Panc1 (cell line): ENCODE measurements around the gene WWOX. TPM values are rescaled to one million over a fixed set of nuclear protein-coding genes. Genes with fewer than 3 reads are reported as not detected.

Experiments
- ATAC-seq: fragments of 200-7000 bp; cut with Tn5 transposase; 2 replicates; pipeline ENCODE4 v1.9.1; 2020; ENCODE audit warnings: mild to moderate bottlenecking, moderate library complexity
- BruUV-seq: library from RNA; stranded (reverse); fragments of 400-500 nt; replicated peaks from 2 replicates; lab custom pipeline; 2021; lab: Mats Ljungman, UMichigan
- CTCF ChIA-PET: fragments of 300-600 bp; sonication (Branson Sonifier 250); formaldehyde crosslinking; loops from one replicate; lab custom pipeline; 2022; ENCODE audit warnings: antibody characterized with exemption; lab: Charles Lee
- POLR2A ChIA-PET: fragments of 300-600 bp; sonication (Branson Sonifier 250); formaldehyde crosslinking; loops from one replicate; lab custom pipeline; 2022; ENCODE audit warnings: antibody characterized with exemption; lab: Charles Lee
- DNase-seq: peaks from one replicate; pipeline ENCODE4 v3.0.0-alpha.2; 2010; ENCODE audit warnings: low read depth, low spot score
- H3K27ac ChIP-seq: 2 replicates; pipeline ENCODE4 v1.5.1; 2011; ENCODE audit warnings: mild to moderate bottlenecking, low read length, inconsistent platforms
- H3K27me3 ChIP-seq: fragments of 200-500 bp; sonication (Bioruptor generic); 2 replicates; pipeline ENCODE4 v1.6.0; 2014; ENCODE audit warnings: low read length, inconsistent platforms; ENCODE audit not compliant: control insufficient read depth, insufficient read depth
- H3K36me3 ChIP-seq: fragments of 200-500 bp; sonication (Bioruptor generic); 2 replicates; pipeline ENCODE4 v1.5.1; 2014; ENCODE audit warnings: inconsistent platforms, mild to moderate bottlenecking, low read length, moderate library complexity; ENCODE audit not compliant: control insufficient read depth, insufficient read depth
- H3K4me1 ChIP-seq: 2 replicates; pipeline ENCODE4 v1.5.1; 2011; ENCODE audit warnings: inconsistent platforms, mild to moderate bottlenecking, low read length, moderate library complexity; ENCODE audit not compliant: control insufficient read depth, insufficient read depth
- H3K4me3 ChIP-seq, 2 experiments: 2 replicates each; pipeline ENCODE4 v1.5.1; 2011 to 2012; ENCODE audit warnings: low read depth in 2 of 2, low read length in 2 of 2, mild to moderate bottlenecking in 2 of 2, inconsistent platforms in 1 of 2, moderate library complexity in 1 of 2
- H3K9me3 ChIP-seq: fragments of 200-500 bp; sonication (Bioruptor generic); 2 replicates; pipeline ENCODE4 v1.5.1; 2014; ENCODE audit warnings: low read depth, mild to moderate bottlenecking, inconsistent platforms, low read length, moderate library complexity; ENCODE audit not compliant: control insufficient read depth, insufficient read depth
- CTCF ChIP-seq: fragments of 450-650 bp; IDR thresholded peaks from 2 replicates; pipeline ENCODE4 v1.5.1; 2017; ENCODE audit warnings: mild to moderate bottlenecking
- POLR2AphosphoS5 ChIP-seq: IDR thresholded peaks from 2 replicates; pipeline ENCODE4 v1.6.1; 2012; ENCODE audit warnings: mild to moderate bottlenecking, low read depth, low read length, moderate library complexity
- REST ChIP-seq, 2 experiments: IDR thresholded peaks; 2 replicates each; pipeline ENCODE4 v1.6.1; 2011 to 2012; ENCODE audit warnings: low read depth in 2 of 2, control low read depth in 1 of 2, low read length in 1 of 2, mild to moderate bottlenecking in 1 of 2, moderate library complexity in 1 of 2; ENCODE audit not compliant: insufficient read depth in 1 of 2
- SIN3A ChIP-seq: IDR thresholded peaks from 2 replicates; pipeline ENCODE4 v1.6.1; 2012; ENCODE audit warnings: low read depth, mild to moderate bottlenecking, low read length, moderate library complexity, borderline replicate concordance; ENCODE audit not compliant: insufficient read depth
- TCF7L2 ChIP-seq: IDR thresholded peaks from 2 replicates; pipeline ENCODE4 v1.6.1; 2011; ENCODE audit warnings: mild to moderate bottlenecking, low read depth, low read length, inconsistent platforms
- in situ Hi-C: cut with HindIII; loops from 2 replicates; pipeline ENCODE4 v1.10.0; 2016; ENCODE audit warnings: low sequenced_read_pairs, low pct_unique_long_range_greater_than_20kb
- intact Hi-C: fragments of 100-400 bp; cut with micrococcal nuclease; formaldehyde crosslinking; loops from one replicate; pipeline ENCODE4 v1.10.0; 2022; ENCODE audit not compliant: unreplicated experiment
- total RNA-seq: library from RNA; stranded (reverse); gene quantifications from one replicate; pipeline ENCODE4 v1.2.1, GENCODE V29; 2021; ENCODE audit not compliant: unreplicated experiment

WWOX gene
- total RNA-seq, 1 experiment from 2014 or later = 12.5 TPM

- Histone ChIP-seq H3K36me3 (no peaks in the 10 kb centered on the region), H3K4me3 (no peak overlapping the region), H3K27me3 (no peaks in the 10 kb centered on the region), H3K9me3 (no peaks in the 10 kb centered on the region), H3K4me1 (no peaks in the 10 kb centered on the region), H3K27ac (no peak overlapping the region)
- DNase-seq = no peak
- no TSS peak for BruUV-seq
- intact Hi-C loops = no loop called here
- ChIA-PET CTCF (no interaction called here), POLR2A (no interaction called here)
- no peak for ATAC-seq
- TF ChIP-seq SIN3A = no peak
- no peak for TF ChIP-seq CTCF
- no peak for TF ChIP-seq REST (IDR thresholded peaks at IDR 0.05; ENCODE audit: insufficient read depth in 1 of 2, low read depth in 2 of 2, low read length in 1 of 2)
- TF ChIP-seq POLR2AphosphoS5 = no peak
- no peak for TF ChIP-seq TCF7L2
- in situ Hi-C loops = no loop called here
These were observed 819.4 kb downstream of the WWOX start for GRCh38 chr16:78918805-78919305.

GRCh38 chr16:78919852-78920251, 820.4 kb downstream of the WWOX start:
- H3K4me3 ChIP-seq = no peak overlapping the region

More at GRCh38 chr16:78919852-78920251, 820.4 kb downstream of the WWOX start:
- Histone ChIP-seq H3K9me3 (no peaks in the 10 kb centered on the region), H3K36me3 (no peaks in the 10 kb centered on the region), H3K4me1 (no peaks in the 10 kb centered on the region), H3K27me3 (no peaks in the 10 kb centered on the region), H3K27ac (no peak overlapping the region)
- DNase-seq (no peak), ATAC-seq (no peak)
- POLR2A ChIA-PET = no interaction called here
- in situ Hi-C loops = no loop called here
- intact Hi-C loops = no loop called here
- TF ChIP-seq SIN3A (no peak), CTCF (no peak), POLR2AphosphoS5 (no peak), TCF7L2 (no peak), REST (IDR thresholded peaks at IDR 0.05; ENCODE audit: insufficient read depth in 1 of 2, low read depth in 2 of 2, low read length in 1 of 2) (no peak)
- BruUV-seq = no TSS peak
- CTCF ChIA-PET = no interaction called here
